NCI-H2196 (cell line): Measurements from ENCODE around the gene C19orf67.
"Not testable (repeated sequence)": the region's sequence is repeated elsewhere in the genome, so short reads cannot be mapped to it uniquely, and the experiment has no call there.

ENCODE experiments used
- DNase-seq: peaks from one replicate; lab custom pipeline; 2025; ENCODE audit not compliant: unreplicated experiment; lab: John Stamatoyannopoulos, UW

C19orf67 gene

GRCh38 chr19:14058182-14059092 lies 27.1 kb downstream of the C19orf67 start:
- DNase-seq, result no peak

GRCh38 chr19:14056741-14057356 lies 28.7 kb downstream of the C19orf67 start:
- no peak for DNase-seq

DNA sequence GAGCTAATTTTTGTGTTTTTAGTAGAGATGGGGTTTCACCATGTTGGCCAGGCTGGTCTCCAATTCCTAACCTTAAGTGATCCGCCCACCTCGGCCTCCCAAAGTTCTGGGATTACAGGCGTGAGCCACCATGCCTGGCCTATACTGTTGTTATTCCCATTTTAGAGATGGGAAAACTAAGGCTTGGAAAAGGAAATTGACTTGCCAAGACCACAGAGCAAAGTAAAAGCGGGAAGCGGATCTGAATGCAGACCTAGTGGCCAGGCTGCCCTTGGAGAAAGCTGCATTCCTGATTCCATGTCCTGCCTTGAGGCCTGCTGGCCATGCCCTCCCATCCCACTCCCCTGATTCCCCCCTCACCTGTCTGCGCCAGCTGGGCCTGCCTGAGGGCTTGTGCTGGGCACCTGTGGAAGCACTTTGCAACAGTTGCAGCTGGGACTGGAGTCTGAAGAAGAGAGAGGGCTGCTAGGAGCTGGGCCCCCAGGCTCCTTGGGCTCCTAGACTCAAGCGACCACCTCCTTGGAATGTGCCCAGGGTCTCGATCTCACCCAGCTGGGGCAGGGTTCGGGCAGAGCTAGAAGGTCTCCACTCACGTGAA lies 29.4 kb downstream of the C19orf67 start:
- DNase-seq, result no peak

- DNase-seq, result no peak
Measured at GRCh38 chr19:14055396-14055795, 30.2 kb downstream of the C19orf67 start.

GRCh38 chr19:14054721-14055120 lies 30.9 kb downstream of the C19orf67 start:
- no peak for DNase-seq

- DNase-seq, result no peak
Measured at GRCh38 chr19:14054099-14054498, 31.5 kb downstream of the C19orf67 start.

GRCh38 chr19:14053500-14053899 lies 32.1 kb downstream of the C19orf67 start:
- DNase-seq, result no peak

- no peak for DNase-seq
Measured at GRCh38 chr19:14053032-14053431, 32.6 kb downstream of the C19orf67 start.

- DNase-seq, result no peak
Measured at GRCh38 chr19:14052470-14052869, 33.1 kb downstream of the C19orf67 start.

DNA sequence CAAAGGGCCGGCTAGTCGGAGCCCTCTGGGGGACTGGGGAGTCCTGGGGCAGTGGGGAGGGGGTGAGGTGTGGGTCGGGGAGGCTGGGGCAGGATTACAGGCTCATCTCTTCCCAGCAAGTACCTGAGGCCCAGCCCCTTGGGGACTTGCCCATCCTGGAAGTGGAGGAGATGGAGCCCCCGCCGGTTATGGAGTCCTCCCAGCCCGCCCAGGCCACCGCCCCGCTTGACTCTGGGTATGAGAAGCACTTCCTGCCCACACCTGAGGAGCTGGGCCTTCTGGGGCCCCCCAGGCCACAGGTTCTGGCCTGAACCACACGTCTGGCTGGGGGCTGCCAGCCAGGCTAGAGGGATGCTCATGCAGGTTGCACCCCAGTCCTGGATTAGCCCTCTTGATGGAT lies 33.6 kb downstream of the C19orf67 start:
- no peak for DNase-seq

DNA sequence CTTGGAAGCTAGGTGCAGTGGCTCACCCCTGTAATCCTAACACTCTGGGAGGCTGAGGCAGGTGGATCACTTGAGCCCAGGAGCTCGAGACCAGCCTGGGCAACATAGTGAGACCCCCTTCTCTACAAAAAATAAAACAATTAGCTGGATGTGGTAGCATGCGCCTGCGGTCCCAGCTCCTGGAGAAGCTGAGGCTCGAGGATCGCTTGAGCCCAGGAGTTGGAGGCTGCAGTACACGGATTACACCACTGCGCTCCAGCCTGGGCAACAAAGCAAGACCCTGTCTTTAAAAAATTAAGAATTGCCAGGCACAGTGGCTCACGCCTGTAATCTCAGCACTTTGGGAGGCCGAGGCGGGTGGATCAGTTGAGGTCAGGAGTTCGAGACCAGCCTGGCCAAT lies 34.6 kb downstream of the C19orf67 start:
- not testable (repeated sequence) for DNase-seq

- no peak for DNase-seq
Measured at GRCh38 chr19:14050512-14050911, 35.1 kb downstream of the C19orf67 start.

DNA sequence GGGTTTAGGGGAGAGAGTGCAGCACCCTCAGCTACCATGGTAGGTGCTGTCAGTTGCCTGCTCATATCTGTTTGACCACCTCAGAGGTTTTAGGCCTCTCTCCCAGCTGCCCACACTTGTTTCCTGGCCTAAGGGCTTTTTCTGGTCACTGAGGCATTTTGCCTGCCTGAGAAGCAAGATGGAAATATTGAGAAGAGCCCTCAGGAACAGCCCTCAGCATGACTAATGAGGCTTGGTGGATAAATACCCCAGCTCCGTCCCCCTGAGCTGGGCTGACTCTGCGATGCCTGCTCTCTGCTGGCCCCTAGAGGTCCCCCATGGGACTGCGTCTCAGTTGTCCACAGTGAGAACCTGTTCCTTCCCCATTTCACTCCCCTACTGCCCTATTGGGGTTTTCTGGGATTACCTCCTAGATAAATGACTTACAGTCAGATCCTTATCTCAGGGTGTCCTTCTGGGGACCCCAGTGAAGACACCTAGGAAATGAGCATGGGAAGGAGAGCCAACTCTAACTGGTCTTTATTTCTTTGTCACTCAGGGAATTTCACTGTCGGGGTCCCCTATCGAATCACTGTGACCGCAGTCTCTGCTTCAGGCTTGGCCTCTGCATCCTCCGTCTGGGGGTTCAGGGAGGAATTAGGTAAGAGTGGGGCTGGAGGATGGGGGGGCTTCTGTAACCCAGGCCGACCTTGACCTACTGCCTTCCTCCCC lies 37.0 kb downstream of the C19orf67 start:
- peak; percentile 41 for DNase-seq

DNA sequence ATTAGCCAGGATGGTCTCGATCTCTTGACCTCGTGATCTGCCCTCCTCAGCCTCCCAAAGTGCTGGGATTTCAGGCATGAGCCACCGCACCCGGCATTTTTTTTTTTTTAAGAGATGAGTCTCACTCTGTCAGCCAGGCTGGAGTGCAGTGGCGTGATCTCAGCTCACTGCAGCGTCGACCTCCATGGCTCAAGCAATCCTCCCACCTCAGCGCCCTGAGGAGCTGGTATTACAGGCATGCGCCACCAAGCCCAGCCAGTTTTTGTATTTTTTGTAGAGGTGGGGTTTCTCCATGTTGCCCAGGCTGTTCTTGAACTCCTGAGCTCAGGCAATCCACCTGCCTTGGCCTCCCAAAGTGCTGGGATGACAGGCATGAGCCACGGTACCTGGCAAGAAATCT lies 37.7 kb downstream of the C19orf67 start:
- not testable (repeated sequence) for DNase-seq

- DNase-seq, result peak; percentile 59
Measured at GRCh38 chr19:14042659-14043608, 42.6 kb downstream of the C19orf67 start.

DNA sequence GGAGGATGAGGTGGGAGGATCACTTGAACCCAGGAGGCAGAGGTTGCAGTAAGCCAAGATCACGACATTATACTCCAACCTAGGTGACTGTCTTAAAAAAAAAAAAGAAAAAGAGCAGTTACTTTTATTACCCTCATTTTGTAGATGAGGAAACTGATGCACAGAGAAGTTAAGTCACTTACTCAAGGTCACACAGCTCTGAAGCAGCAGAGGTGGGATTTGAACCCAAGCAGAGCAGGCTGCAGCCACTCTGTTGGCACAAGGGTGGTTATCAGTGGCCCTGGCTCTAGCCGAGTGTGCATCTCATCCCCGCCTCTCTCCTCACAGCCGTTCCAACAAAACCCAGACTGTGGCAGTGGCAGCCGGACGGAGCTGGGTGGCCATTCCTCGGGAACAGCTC lies 46.4 kb downstream of the C19orf67 start:
- no peak for DNase-seq

GRCh38 chr19:14035706-14036105 lies 49.9 kb downstream of the C19orf67 start:
- DNase-seq, result no peak

- DNase-seq, result not testable (repeated sequence)
Measured at GRCh38 chr19:14035159-14035558, 50.4 kb downstream of the C19orf67 start.

- DNase-seq, result no peak
Measured at GRCh38 chr19:14033946-14034345, 51.6 kb downstream of the C19orf67 start.
